ENCODE results near the gene CORO7.
A peak's percentile ranks its signal among the peaks of the same experiment; 100 is the strongest.

CORO7 gene

DNA sequence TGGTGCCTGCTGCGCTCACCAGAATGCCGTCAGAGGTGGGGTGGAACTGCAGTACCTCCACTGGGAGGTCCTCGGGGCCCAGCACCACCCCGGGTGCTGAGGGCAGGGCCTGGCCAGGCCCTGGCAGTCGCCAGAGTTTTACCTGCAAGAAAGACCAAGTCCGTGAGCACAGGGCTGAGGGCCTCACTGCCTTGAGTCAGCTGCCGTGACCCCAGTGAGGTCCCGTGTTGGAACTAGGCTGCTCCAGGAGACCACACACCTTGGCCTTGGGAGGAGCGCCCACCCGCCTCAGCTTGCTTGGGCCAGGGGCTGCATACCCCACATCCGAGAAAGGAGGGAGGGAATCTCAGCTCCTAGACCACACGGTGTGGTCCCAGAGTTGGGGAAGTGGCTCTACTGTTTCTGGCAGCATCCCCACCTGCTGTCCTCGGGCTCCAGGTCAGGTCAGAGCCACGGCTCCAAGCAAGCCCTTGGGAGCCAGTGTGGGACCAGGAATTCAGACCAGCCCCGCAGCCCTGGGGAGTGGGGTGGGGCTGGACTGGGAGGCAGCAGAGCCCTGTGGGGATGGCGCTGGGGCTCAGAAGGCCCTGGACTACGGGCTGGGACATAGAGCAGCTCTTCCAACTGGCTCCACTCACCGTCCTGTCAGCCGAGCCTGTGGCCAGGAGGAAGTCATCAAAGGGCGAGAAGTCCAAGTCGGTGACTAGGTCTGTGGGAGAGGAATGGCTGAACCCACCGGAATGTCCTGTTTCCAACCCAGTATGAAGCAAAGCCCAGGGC, 8.7 kb downstream of the CORO7 start:
- H3K4me3 ChIP-seq (ENCODE audit: low read depth, low read length), result no peak overlapping the region
- DNase-seq (ENCODE audit: low read depth, low spot score), result no peak
- ChIA-PET CTCF (interaction anchor here (1.0 to 9.3 kb wide), 4 partner anchors 24 to 98 kb away, joined by 4 to 389 read pairs (median 31); no protein-coding TSS in a partner anchor), POLR2A (no interaction called here)
- TF ChIP-seq, protein P1, sequence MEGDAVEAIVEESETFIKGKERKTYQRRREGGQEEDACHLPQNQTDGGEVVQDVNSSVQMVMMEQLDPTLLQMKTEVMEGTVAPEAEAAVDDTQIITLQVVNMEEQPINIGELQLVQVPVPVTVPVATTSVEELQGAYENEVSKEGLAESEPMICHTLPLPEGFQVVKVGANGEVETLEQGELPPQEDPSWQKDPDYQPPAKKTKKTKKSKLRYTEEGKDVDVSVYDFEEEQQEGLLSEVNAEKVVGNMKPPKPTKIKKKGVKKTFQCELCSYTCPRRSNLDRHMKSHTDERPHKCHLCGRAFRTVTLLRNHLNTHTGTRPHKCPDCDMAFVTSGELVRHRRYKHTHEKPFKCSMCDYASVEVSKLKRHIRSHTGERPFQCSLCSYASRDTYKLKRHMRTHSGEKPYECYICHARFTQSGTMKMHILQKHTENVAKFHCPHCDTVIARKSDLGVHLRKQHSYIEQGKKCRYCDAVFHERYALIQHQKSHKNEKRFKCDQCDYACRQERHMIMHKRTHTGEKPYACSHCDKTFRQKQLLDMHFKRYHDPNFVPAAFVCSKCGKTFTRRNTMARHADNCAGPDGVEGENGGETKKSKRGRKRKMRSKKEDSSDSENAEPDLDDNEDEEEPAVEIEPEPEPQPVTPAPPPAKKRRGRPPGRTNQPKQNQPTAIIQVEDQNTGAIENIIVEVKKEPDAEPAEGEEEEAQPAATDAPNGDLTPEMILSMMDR (IDR thresholded peaks at IDR 0.05; ENCODE audit: insufficient read depth, low read length, missing control alignments), result no peak

DNA sequence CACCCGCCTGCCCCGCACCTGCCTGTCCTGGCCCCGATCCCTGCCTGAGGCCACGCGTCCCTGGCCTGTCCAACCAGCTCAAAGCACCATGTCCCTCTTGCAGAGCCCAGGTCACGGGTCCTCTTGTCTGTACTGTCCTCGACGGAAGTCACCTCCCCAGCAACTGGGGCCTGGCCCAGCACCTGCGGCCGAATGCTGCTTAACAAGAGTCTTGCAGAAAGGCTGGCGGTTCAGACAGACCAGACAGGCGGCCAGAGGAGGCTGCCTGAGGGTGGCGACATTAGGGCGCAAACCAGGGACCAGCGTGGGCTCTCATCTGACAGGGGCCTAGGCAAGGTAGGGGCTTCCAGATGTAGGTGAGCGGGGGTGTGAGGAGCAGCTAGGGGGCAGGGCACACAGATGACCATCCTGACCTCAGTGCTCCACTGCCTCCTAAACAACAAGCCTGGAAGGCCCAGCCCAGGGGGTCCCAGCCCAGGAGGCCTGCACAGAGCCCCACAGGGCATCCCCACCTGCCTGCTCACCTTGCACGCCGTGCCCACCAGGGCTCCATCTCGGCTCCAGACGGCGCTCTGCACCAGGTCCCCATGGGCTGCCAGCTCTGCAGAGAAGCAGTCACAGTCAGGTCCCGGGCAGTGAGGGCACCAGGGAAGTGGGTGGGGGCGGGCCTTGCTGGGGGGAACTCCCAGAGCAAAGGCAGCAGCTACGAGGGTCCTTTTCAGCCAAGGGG, 11.3 kb downstream of the CORO7 start:
- POLR2A ChIA-PET, result no interaction called here
- H3K4me3 ChIP-seq (ENCODE audit: low read depth, low read length), result no peak overlapping the region
- CTCF ChIA-PET, result interaction anchor here (0.9 to 9.3 kb wide), 21 partner anchors 10 to 551 kb away, joined by 3 to 389 read pairs (median 10); partner anchors contain the start of genes CORO7, PAM16 and VASN
- DNase-seq (ENCODE audit: low read depth, low spot score), result no peak
- TF ChIP-seq, protein P1 (IDR thresholded peaks at IDR 0.05; ENCODE audit: insufficient read depth, low read length, missing control alignments), result no peak

DNA sequence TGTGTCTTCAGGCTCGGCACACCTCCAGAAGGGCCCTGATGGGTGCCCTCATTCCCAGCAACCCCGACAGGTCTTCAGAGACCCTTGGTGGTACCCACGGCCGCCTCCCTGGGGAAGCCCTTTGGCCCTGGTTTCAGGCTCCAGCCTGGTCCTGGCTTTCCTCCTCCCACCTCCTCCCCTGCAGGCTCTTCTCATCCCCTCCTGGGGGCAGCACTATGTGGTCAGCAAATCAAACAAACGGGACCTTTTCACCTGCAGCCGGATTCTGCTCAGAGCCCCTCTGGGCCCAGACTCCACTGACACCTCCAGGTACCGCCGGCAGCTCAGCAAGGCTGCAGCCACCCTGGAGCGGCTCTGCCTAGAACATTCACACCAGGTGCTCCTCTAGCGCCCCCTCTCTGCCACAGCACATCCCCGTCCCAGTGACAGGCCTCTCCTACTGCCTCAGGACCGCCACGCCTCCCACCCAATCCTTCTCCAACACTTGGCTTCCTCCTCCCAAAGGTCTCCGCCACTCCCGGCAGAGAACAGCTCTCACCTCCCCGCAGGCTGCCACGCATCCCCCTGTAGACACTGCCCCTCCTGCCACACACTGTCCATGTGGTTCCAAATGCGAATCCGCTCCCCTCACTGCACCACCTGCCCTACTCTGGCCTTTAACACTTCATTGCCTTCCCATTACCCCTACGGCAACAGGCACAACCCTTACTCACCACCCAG, 12.0 kb downstream of the CORO7 start:
- POLR2A ChIA-PET, result no interaction called here
- H3K4me3 ChIP-seq (ENCODE audit: low read depth, low read length), result no peak overlapping the region
- TF ChIP-seq, protein P1 (IDR thresholded peaks at IDR 0.05; ENCODE audit: insufficient read depth, low read length, missing control alignments), result peak; percentile 74
- CTCF ChIA-PET, result interaction anchor here (0.6 to 9.3 kb wide), 30 partner anchors 10 to 552 kb away, joined by 3 to 389 read pairs (median 6); partner anchors contain the start of genes CORO7, PAM16, TFAP4 and VASN
- no peak for DNase-seq (ENCODE audit: low read depth, low spot score)

DNA sequence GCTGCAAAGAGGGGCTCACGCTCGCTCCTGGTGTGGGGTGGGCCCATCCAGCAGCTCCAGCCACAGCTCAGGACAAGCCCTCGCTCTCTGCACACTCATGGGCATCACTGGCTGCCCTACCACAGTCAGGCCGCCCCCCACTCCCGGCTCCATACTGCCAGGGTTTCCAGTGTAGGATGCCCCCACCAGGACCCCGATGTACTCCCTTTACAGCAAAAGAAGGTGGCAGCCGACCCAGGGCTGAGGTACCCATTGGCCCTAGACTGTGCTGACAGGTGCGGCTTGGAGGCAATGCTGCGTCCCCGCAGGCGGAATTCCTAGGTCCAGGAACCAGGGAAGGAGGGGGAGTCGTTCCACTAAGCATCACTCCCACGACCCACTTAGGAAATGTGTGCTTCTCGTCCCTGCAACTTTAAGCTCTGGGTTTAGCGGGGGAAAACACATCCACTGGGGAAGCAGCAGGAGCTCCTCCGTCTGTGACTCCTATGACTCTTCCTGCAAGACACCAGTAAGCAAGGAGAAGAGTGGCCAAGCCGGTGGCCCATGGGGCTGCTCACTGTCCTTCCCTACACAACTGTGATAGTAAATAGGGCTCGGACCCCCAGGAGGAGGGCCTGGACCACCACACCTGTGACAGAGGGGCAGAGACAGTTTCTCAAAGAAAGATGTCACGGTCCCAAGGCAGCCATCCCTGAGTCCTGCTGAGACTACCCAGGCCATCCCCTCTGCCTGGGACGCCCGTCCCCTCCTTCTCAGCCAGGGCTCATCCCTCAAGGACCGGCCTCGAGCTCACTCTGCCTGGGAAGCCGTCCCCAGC, 13.1 kb downstream of the CORO7 start:
- POLR2A ChIA-PET, result interaction anchor here (1.0 to 1.9 kb wide), 3 partner anchors 11 to 51 kb away, joined by 3 to 10 read pairs (median 5); no protein-coding TSS in a partner anchor
- CTCF ChIA-PET, result interaction anchor here (0.6 to 9.3 kb wide), 44 partner anchors 12 to 525 kb away, joined by 3 to 389 read pairs (median 6); partner anchors contain the start of genes CORO7, PAM16, TFAP4 and VASN
- TF ChIP-seq, protein P1 (IDR thresholded peaks at IDR 0.05; ENCODE audit: insufficient read depth, low read length, missing control alignments), result no peak
- no peak for DNase-seq (ENCODE audit: low read depth, low spot score)
- H3K4me3 ChIP-seq (ENCODE audit: low read depth, low read length), result no peak overlapping the region

DNA sequence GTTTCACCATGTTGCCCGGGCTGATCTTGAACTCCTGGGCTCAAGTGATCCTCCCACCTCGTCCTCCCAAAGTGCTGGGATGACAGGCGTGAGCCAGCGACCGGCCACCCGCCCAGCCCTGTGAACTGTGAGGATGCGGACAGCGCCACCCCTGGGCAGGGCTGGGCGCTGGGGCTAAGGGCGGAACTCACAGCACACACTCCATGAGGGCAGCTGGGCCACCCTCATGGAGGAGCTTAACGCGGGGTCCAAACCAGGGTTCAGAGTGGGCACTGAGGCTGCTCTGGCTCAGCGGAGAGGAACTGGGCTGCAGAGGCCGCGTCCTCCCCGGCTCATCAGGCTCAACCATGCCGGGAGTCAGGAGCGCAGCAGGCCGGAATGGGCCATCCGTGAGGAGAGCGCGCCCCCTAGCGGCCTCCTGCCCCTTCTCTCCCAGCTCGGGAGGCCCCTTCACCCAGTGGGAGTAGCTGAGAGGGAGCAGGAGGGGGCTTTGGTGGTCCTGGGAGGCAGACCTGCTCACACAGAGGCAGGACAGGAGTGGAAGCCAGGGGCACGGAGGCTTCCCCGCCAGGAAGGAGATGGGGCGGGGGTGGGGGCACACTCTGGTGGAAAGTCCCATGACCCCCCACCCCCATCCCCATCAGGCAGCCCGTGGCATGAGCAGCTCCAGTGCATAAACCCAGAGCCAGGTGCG, 13.8 kb downstream of the CORO7 start:
- DNase-seq (ENCODE audit: low read depth, low spot score), result no peak
- POLR2A ChIA-PET, result interaction anchor here (1.0 to 1.9 kb wide), 3 partner anchors 10 to 51 kb away, joined by 3 to 10 read pairs (median 5); no protein-coding TSS in a partner anchor
- H3K4me3 ChIP-seq (ENCODE audit: low read depth, low read length), result peak overlapping the region; percentile 15
- TF ChIP-seq, protein P1 (IDR thresholded peaks at IDR 0.05; ENCODE audit: insufficient read depth, low read length, missing control alignments), result peak; percentile 90
- CTCF ChIA-PET, result interaction anchor here (0.6 to 9.3 kb wide), 49 partner anchors 12 to 524 kb away, joined by 3 to 389 read pairs (median 5); partner anchors contain the start of genes CORO7, PAM16, TFAP4 and VASN

Measured in AG04449 (cell line).